Transverse colon (tissue), 4 donors: ENCODE data around the gene IL1R1. TPM values are rescaled to one million over a fixed set of nuclear protein-coding genes. Genes with fewer than 3 reads are reported as not detected.
A peak's percentile ranks its signal among the peaks of the same experiment; 100 is the strongest.

Source experiments
- DNase-seq: peaks from one replicate; pipeline ENCODE4 v3.0.0-alpha.2; 2019
- H3K27ac ChIP-seq, 4 donors: fragments of 200-600 bp; sonication (generic); 2 replicates each; pipeline ENCODE4 v1.5.1; 2016 to 2018; ENCODE audit warnings: inconsistent platforms in 4 of 4
- H3K27me3 ChIP-seq: fragments of 200-600 bp; sonication (generic); 2 replicates; pipeline ENCODE4 v1.5.1; 2017; ENCODE audit warnings: inconsistent platforms
- H3K36me3 ChIP-seq, 4 donors: fragments of 200-600 bp; sonication (generic); 2 replicates each; pipeline ENCODE4 v1.5.1; 2017 to 2019; ENCODE audit warnings: inconsistent platforms in 4 of 4
- H3K4me1 ChIP-seq, 4 donors: fragments of 200-600 bp; sonication (generic); 2 replicates each; pipeline ENCODE4 v1.5.1; 2017 to 2020; ENCODE audit warnings: inconsistent platforms in 4 of 4
- H3K4me3 ChIP-seq, 4 donors: fragments of 200-600 bp; sonication (generic); 1 replicate in 1 of 4; 2 replicates in 3 of 4; pipeline versions ENCODE4 v1.5.1 to v1.6.1; 2017 to 2019; ENCODE audit warnings: inconsistent platforms in 4 of 4
- H3K9me3 ChIP-seq, 2 donors: fragments of 200-600 bp; sonication (generic); 2 replicates each; pipeline ENCODE4 v1.5.1; 2017 to 2019; ENCODE audit warnings: inconsistent platforms in 2 of 2
- EP300 ChIP-seq: sonication (generic); formaldehyde crosslinking; IDR thresholded peaks from one replicate; pipeline ENCODE4 v1.6.1; 2017; ENCODE audit warnings: antibody characterized with exemption, low read depth
- POLR2A ChIP-seq: fragments of 450-650 bp; IDR thresholded peaks from one replicate; pipeline ENCODE4 v1.6.1; 2016; ENCODE audit warnings: antibody characterized with exemption, mild to moderate bottlenecking, moderate library complexity
- POLR2AphosphoS5 ChIP-seq, 3 donors: sonication (generic); formaldehyde crosslinking; IDR thresholded peaks; one replicate each; pipeline ENCODE4 v1.6.1; 2016; ENCODE audit warnings: antibody characterized with exemption in 3 of 3
- WGBS, 2 donors: methylation state at CpG; one replicate each; pipeline ENCODE4 v1.1.5; 2018; ENCODE audit warnings: low coverage in 1 of 2; 5-methylcytosine and 5-hydroxymethylcytosine counted together
- in situ Hi-C, 4 donors: fragments of 200-750 bp; cut with MboI; loops; one replicate each; pipeline versions ENCODE4 v1.15.0 to v1.15.1; 2017; ENCODE audit warnings: low sequenced_read_pairs in 3 of 4, low pct_ligation_motif_present in 1 of 4, low pct_unique_long_range_greater_than_20kb in 1 of 4
- intact Hi-C: fragments of 100-400 bp; cut with DNase I; formaldehyde crosslinking; loops from one replicate; pipeline ENCODE4 v1.15.1; 2023; ENCODE audit warnings: low total_unique reads
- total RNA-seq, 4 donors: library from RNA; depleted of rRNA; stranded (reverse); fragments of >200 nt; gene quantifications; one replicate each; pipeline ENCODE4 v1.1.0, GENCODE V29; 2016
- TF ChIP-seq, protein P1 (sequence below), 5 experiments: fragments of 200-600 bp in 3 of 5; fragments of 450-650 bp in 2 of 5; sonication (generic) in 3 of 5; IDR thresholded peaks; 1 replicate in 2 of 5; 2 replicates in 3 of 5; pipeline ENCODE4 v1.5.1; 2016 to 2017; ENCODE audit warnings: antibody characterized with exemption in 5 of 5, inconsistent platforms in 3 of 5, mild to moderate bottlenecking in 2 of 5, moderate library complexity in 1 of 5

Gene IL1R1
- total RNA-seq, 4 donors from 2014 or later: 20.2 to 58.0 (median 36.2) TPM

- Histone ChIP-seq H3K36me3 (no peaks in the 10 kb centered on the region), H3K27ac (no peak overlapping the region), H3K9me3 (no peaks in the 10 kb centered on the region), H3K4me1 (peaks cover 0 to 15% (median 6%) of the 10 kb centered on the region in 4 donors), H3K4me3 (no peak overlapping the region), H3K27me3 (no peaks in the 10 kb centered on the region)
- in situ Hi-C loops: no loop called here
- TF ChIP-seq, protein P1, sequence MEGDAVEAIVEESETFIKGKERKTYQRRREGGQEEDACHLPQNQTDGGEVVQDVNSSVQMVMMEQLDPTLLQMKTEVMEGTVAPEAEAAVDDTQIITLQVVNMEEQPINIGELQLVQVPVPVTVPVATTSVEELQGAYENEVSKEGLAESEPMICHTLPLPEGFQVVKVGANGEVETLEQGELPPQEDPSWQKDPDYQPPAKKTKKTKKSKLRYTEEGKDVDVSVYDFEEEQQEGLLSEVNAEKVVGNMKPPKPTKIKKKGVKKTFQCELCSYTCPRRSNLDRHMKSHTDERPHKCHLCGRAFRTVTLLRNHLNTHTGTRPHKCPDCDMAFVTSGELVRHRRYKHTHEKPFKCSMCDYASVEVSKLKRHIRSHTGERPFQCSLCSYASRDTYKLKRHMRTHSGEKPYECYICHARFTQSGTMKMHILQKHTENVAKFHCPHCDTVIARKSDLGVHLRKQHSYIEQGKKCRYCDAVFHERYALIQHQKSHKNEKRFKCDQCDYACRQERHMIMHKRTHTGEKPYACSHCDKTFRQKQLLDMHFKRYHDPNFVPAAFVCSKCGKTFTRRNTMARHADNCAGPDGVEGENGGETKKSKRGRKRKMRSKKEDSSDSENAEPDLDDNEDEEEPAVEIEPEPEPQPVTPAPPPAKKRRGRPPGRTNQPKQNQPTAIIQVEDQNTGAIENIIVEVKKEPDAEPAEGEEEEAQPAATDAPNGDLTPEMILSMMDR (IDR thresholded peaks at IDR 0.05): no peak
- WGBS, 2 donors: 83 to 91% methylated on average over 7 to 10 of the region's 10 CpGs
- intact Hi-C loops: no loop called here
- DNase-seq: no peak
These were observed 29.6 kb upstream of the IL1R1 start for GRCh38 chr2:102112692-102113665.

DNA sequence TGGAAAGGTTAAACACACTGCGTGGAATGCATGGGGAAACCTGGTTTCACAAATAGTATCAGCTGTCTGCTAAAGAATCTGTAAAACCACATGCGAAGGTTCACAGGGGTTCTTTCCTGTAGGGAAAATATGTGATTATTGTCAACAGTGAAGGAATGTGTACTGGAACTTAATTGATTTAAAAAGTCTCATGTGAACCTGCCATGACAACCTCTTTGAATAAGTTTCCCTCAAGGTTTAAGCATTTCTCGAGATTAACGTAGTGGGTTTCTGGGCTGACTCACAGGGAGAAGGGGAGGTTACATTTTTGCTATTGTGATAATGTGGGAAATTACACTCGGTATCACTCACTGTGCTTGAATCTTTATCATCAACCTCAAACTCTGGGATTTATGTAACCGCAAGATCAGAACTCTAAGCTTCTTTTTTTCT is 28.2 kb upstream of the IL1R1 start:
- no peaks in the 10 kb centered on the region for H3K9me3 ChIP-seq
- WGBS, 2 donors: 75 to 79% methylated on average over 4 to 6 of the region's 6 CpGs
- no peak for TF ChIP-seq EP300
- TF ChIP-seq POLR2A: no peak
- TF ChIP-seq, protein P1 (IDR thresholded peaks at IDR 0.05): no peak
- no peak for TF ChIP-seq POLR2AphosphoS5 (IDR thresholded peaks at IDR 0.05)
- peak overlapping the region in 2 of 4 donors; percentile 5 to 7 for H3K27ac ChIP-seq
- no peak overlapping the region for H3K4me3 ChIP-seq
- no peaks in the 10 kb centered on the region for H3K36me3 ChIP-seq
- intact Hi-C loops (no loop called here), in situ Hi-C loops (no loop called here)
- DNase-seq: no peak
- H3K27me3 ChIP-seq: no peaks in the 10 kb centered on the region
- peaks cover 0 to 8% (median 0%) of the 10 kb centered on the region in 4 donors for H3K4me1 ChIP-seq

DNA sequence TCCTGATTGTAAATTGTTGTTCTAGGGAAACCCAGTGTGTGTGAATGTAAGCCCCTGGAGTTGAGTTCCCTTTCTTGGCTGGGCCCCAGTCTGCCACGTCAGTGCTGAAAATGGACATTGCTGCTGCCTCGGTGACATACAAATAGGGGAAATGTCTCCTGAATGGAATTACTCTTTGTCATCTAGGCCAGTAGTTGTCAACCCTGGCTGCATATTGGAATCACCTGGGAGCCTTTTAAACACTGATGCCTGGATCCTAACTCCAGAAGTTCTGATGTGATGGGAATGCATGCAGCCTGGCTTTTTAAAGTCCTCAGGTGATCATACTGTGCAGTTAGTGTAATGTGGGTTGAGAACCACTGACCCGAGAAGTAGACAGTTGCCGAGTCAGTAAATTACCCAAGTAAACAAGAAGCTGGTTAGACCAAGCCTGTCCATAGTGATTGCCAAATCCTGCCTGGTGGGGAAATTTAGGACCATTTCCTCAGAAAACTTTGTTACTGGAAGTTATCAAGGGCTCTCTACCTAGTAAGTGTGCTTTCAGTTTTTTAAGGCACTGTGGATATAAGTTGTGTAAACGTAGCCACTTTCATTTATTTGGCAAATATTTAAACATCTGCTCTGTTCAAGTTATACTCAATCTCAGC is 27.6 kb upstream of the IL1R1 start:
- 47 to 54% methylated on average over 2 to 5 of the region's 5 CpGs for WGBS, 2 donors
- Histone ChIP-seq H3K4me1 (peaks cover 0 to 15% (median under 1%) of the 10 kb centered on the region in 4 donors), H3K27me3 (no peaks in the 10 kb centered on the region), H3K9me3 (no peaks in the 10 kb centered on the region), H3K27ac (peak overlapping the region; percentile 3 to 33 (median 6)), H3K4me3 (no peak overlapping the region), H3K36me3 (no peaks in the 10 kb centered on the region)
- no peak for TF ChIP-seq POLR2AphosphoS5 (IDR thresholded peaks at IDR 0.05)
- no peak for TF ChIP-seq EP300
- no peak for TF ChIP-seq POLR2A
- TF ChIP-seq, protein P1 (IDR thresholded peaks at IDR 0.05): no peak
- in situ Hi-C loops (no loop called here), intact Hi-C loops (no loop called here)
- DNase-seq: no peak
